HG03139 (cell line): ENCODE measurements around the gene FAF1.
"Not testable (repeated sequence)": the region's sequence is repeated elsewhere in the genome, so short reads cannot be mapped to it uniquely, and the experiment has no call there.

ENCODE experiments used
- ATAC-seq: cut with Tn5 transposase; IDR thresholded peaks from one replicate; pipeline ENCODE4 v1.9.1; 2021; ENCODE audit not compliant: unreplicated experiment

Gene FAF1

DNA sequence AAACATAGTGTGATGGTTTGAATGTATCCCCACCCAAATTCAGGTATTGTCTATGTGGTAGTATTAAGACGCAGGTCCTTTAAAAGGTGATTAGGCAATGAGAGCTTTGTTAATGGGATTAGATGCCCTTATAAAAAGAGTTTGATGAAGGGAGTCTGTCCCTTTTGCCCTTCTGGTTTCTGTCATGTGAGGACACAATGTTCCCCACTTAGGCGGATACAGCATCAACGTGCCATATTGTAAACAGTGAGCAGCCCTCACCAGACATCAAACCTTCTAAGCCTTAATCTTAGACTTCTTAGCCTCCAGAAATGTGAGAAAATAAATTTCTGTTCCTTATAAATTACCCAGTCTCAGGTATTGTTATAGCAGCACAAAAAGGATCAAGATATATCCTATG lies 172.8 kb downstream of the FAF1 start:
- no peak for ATAC-seq

DNA sequence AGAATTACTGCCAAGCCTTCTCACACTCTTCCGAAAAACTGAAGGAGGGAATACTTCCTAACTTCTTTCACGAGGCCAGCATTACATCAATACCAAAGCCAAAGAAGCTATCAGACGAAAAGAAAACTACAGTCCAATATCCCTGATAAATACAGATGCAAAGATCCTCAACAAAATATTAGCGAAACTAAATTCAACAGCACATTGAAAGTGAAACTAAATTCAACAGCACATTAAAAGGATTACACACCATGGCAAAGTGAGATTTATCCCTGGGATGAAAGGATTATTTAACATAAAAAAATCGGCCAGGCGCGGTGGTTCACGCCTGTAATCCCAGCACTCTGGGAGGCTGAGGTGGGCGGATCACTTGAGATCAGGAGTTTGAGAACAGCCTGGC lies 176.8 kb downstream of the FAF1 start:
- ATAC-seq = no peak

DNA sequence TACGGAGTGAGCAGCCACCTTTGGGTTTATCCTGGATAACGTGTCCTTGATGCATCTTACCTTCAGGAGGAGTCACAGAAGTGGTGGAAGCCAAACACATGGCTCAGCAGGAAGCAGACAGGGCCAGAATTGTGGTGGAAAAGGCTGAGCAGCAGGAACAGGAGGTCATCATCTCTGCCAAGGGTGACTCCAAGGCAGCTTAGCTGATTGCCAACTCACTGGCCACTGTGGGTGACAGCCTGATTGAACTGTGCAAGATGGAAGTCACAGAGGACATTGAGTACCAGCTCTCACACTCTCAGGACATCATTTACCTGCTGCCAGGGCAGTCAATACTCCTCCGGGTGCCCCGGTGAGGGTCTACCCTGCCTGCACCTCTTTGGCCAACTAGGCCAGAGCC lies 179.3 kb downstream of the FAF1 start:
- ATAC-seq = no peak

- ATAC-seq = no peak
These were observed 180.3 kb downstream of the FAF1 start for GRCh38 chr1:50779801-50780200.

GRCh38 chr1:50775740-50776139 lies 184.3 kb downstream of the FAF1 start:
- no peak for ATAC-seq

DNA sequence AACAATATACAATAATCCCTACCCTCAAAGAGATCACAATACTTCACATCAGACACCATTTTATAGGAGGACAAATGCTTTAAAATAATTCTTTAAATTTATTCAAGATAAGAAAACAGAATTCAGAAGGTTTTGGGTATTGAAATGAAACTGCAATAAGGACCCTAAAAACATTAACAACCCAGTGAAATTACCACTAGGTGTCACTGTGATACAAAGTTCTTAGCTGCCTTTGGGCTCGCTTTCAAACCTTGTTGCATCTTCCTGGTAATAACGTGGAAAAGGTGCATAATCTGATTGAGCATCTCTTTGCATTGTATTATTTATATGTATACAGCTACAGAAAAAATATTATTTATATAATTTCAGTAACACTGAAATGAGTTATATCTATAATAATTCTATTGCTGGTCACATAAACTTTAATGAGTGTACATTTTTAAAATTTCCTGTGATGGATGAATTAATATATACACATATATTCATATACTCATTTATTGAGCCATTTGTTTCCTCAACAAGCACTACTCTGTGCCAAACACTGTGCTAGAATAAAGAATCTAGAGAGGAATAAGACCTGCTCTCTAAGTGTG lies 185.2 kb downstream of the FAF1 start:
- ATAC-seq = no peak

- ATAC-seq = no peak
These were observed 193.4 kb downstream of the FAF1 start for GRCh38 chr1:50766688-50767087.

GRCh38 chr1:50756543-50756942 lies 203.5 kb downstream of the FAF1 start:
- ATAC-seq = not testable (repeated sequence)

DNA sequence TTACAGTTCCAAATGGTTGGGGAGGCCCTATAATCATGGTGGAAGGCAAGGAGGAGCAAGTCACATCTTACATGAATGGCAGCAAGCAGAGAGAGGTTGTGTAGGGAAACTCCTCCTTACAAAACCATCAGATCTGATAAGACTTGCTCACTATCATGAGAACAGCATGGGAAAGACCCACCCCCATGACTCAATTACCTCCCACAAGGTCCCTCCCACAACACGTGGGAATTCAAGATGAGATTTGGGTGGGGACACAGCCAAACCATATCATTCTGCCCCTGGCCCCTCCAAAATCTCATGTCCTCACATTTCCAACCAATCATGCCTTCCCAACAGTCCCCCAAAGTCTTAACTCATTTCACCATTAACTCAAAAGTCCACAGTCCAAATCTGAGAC lies 205.3 kb downstream of the FAF1 start:
- not testable (repeated sequence) for ATAC-seq

DNA sequence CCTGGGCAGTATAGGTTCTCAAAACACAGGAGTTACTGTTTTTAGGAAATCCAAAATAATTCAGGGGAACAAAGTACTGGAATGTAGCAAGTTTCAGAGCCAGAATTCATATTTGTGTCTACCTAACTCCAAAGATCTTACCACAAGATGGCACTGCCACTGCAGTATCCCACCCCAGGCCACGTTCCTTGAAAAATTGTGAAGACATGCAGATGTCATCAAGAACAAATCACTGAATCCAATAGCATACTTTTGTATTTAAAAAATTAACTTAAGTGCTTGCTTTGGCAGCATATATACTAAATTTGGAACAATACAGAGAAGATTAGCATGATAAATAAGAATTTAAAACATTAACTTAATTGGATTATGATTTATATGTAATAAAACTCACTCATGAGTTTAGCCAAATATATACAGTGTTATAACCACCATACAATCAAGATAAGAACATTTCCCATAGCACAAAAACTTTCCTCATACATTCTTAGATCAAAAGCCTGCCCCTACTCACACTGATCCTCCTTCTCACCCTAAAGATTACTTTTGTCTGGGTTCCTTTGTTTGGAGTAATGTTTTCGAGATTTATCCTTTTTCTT lies 209.9 kb downstream of the FAF1 start:
- ATAC-seq = no peak

- no peak for ATAC-seq
These were observed 212.7 kb downstream of the FAF1 start for GRCh38 chr1:50747394-50747793.

GRCh38 chr1:50742523-50742922 lies 217.5 kb downstream of the FAF1 start:
- ATAC-seq = no peak

DNA sequence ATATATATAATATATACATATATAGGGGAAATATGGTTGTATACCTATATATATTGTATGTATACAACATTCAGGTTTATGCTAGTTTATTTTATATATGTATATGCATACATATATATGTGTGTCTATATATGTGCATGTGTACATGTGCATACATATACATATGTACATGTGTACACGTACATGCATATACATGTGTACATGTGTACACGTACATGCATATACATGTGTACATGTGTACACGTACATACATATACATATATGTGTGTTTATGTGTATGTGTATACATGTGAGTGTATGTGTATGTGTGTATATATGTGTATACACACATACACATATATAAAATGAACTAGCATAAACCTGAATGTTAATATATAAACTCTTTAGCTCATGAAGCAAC lies 220.9 kb downstream of the FAF1 start:
- no peak for ATAC-seq

DNA sequence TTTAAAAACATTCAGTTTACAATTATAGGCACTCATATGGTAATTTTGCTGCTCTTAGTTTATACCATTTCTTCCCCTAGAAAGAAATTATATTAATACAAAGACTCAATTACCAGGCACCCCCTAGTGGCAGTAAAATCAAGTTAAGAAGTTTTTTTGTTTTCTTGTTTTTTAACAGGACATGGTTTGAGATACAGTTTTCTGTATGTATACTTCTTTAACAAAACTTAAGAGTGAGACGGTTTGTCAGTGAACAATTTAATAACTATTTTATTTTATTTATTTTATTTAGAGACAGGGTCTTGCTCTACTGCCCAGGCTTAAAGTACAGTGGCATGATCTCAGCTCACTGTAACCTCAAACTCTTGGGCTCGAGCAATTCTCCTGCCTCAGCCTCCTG lies 224.6 kb downstream of the FAF1 start:
- no peak for ATAC-seq

DNA sequence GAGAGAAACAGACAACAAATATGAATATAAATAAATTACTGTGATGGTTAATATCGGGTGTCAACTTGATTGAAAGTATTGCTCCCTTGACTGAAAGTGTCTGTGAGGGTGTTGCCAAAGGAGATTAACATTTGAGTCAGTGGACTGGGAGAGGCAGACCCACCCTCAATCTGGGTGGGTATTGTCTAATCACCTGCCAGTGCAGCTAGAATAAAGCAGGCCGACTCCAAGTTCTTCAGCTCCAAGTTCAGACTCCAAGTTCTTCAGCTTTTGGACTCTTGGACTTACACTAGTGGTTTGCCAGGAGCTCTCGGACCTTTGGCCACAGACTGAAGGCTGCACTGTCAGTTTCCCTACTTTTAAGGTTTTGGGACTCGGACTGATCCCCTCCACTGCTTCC lies 232.5 kb downstream of the FAF1 start:
- ATAC-seq = not testable (repeated sequence)

- peak; percentile 91 for ATAC-seq
These were observed 235.3 kb downstream of the FAF1 start for GRCh38 chr1:50724626-50725286.

- no peak for ATAC-seq
These were observed 239.5 kb downstream of the FAF1 start for GRCh38 chr1:50720457-50721053.

DNA sequence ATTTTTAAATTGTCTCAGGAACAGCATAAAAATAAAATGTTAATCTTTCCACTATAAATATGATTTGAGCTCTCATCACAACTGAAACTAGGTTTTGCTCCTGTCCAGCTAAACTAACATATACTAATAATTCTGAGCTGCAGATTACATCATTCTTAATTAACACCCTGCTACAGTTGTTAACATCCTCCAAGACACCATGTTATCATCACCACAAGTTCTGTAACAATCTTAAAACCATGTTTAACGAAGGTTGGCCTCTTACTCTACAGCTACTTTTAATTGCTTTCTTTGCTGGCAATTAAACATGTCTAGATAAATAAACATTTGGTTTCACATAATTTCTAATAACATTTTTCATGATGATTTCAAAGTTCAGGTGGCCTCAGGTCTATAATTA lies 240.9 kb downstream of the FAF1 start:
- ATAC-seq = no peak

- no peak for ATAC-seq
These were observed 242.7 kb downstream of the FAF1 start for GRCh38 chr1:50717327-50717726.

- not testable (repeated sequence) for ATAC-seq
These were observed 243.6 kb downstream of the FAF1 start for GRCh38 chr1:50716455-50716854.

- no peak for ATAC-seq
These were observed 250.0 kb downstream of the FAF1 start for GRCh38 chr1:50710099-50710498.

GRCh38 chr1:50707824-50708223 lies 252.2 kb downstream of the FAF1 start:
- ATAC-seq = no peak
